Activated CD4-positive, alpha-beta T cell treated with anti-CD3 and anti-CD28 coated beads, Interleukin-2, Interleukin-6, amounts not matched to agents 100 ng/mL and 50 ng/mL, durations not matched to agents 16 hours and 8 hours (primary cell): ENCODE results near the gene ADAM22.
A peak's percentile ranks its signal among the peaks of the same experiment; 100 is the strongest.

Experiments used
- DNase-seq: peaks from one replicate; pipeline ENCODE4 v3.0.0-alpha.2; 2020

The ADAM22 gene

GRCh38 chr7:88176190-88176589 lies 242.1 kb downstream of the ADAM22 start:
- DNase-seq, result no peak

GRCh38 chr7:88183051-88183450 lies 249.0 kb downstream of the ADAM22 start:
- no peak for DNase-seq

- peak; percentile 3 for DNase-seq
Observed at GRCh38 chr7:88184848-88185304, 250.8 kb downstream of the ADAM22 start.

- DNase-seq, result no peak
Observed at GRCh38 chr7:88185650-88186049, 251.6 kb downstream of the ADAM22 start.

GRCh38 chr7:88191911-88192310 lies 257.9 kb downstream of the ADAM22 start:
- DNase-seq, result no peak

- DNase-seq, result no peak
Observed at GRCh38 chr7:88200261-88200660, 266.2 kb downstream of the ADAM22 start.

GRCh38 chr7:88200789-88201188 lies 266.7 kb downstream of the ADAM22 start:
- no peak for DNase-seq

- no peak for DNase-seq
Observed at GRCh38 chr7:88201305-88201704, 267.3 kb downstream of the ADAM22 start.

- DNase-seq, result no peak
Observed at GRCh38 chr7:88202278-88202677, 268.2 kb downstream of the ADAM22 start.

- DNase-seq, result no peak
Observed at GRCh38 chr7:88202799-88203198, 268.7 kb downstream of the ADAM22 start.

- DNase-seq, result no peak
Observed at GRCh38 chr7:88203401-88203800, 269.4 kb downstream of the ADAM22 start.

- no peak for DNase-seq
Observed at GRCh38 chr7:88204525-88205110, 270.6 kb downstream of the ADAM22 start.

- no peak for DNase-seq
Observed at GRCh38 chr7:88205179-88205578, 271.1 kb downstream of the ADAM22 start.

GRCh38 chr7:88206254-88206653 lies 272.2 kb downstream of the ADAM22 start:
- DNase-seq, result no peak

GRCh38 chr7:88208521-88208920 lies 274.5 kb downstream of the ADAM22 start:
- no peak for DNase-seq

GRCh38 chr7:88212918-88213317 lies 278.9 kb downstream of the ADAM22 start:
- no peak for DNase-seq

GRCh38 chr7:88214456-88214855 lies 280.4 kb downstream of the ADAM22 start:
- DNase-seq, result no peak

GRCh38 chr7:88215295-88215694 lies 281.2 kb downstream of the ADAM22 start:
- DNase-seq, result no peak

- DNase-seq, result no peak
Observed at GRCh38 chr7:88216276-88216675, 282.2 kb downstream of the ADAM22 start.

- DNase-seq, result peak; percentile 52
Observed at GRCh38 chr7:88217675-88218428, 283.8 kb downstream of the ADAM22 start.

GRCh38 chr7:88218429-88218745 lies 284.3 kb downstream of the ADAM22 start:
- no peak for DNase-seq

- peak; percentile 70 for DNase-seq
Observed at GRCh38 chr7:88218836-88219605, 285.0 kb downstream of the ADAM22 start.

GRCh38 chr7:88219781-88220747 lies 286.0 kb downstream of the ADAM22 start, which contains the start of gene SRI:
SRI (minus strand) TSS chr7:88220038; CDS start chr7:88220026, 12 bp downstream.
- DNase-seq, result peak; percentile 92
